ENCODE data around the gene CACNG1. TPM values are rescaled to one million over a fixed set of nuclear protein-coding genes. Genes with fewer than 3 reads are reported as not detected.
"Not testable (repeated sequence)": the region's sequence is repeated elsewhere in the genome, so short reads cannot be mapped to it uniquely, and the experiment has no call there.

Gene CACNG1
- total RNA-seq, 1 experiment from 2014 or later = not detected

DNA sequence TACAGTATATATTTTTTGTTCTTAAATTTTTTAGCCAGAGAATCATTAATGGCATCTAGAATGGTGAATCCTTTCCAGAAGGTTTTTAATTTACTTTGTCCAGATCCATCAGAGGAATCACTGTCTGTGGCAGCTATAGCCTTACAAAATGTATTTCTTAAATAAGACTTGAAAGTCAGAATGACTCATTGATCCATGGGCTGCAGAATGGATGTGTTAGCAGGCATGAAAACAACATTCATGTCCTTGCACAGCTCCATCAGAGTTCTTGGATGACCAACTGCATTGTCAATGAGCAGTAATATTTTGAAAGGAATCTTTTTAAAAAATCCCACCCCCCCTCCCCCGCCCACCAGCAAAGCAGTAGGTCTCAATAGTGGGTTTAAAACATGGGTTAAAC lies 51.4 kb downstream of the CACNG1 start:
- peaks cover 11% of the 10 kb centered on the region for H3K36me3 Mint-ChIP-seq (ENCODE audit: insufficient read depth, unreplicated experiment)
- no peak overlapping the region for H3K4me3 Mint-ChIP-seq (ENCODE audit: low read depth, unreplicated experiment)
- peaks cover 25% of the 10 kb centered on the region for H3K4me1 Mint-ChIP-seq (ENCODE audit: low read depth, unreplicated experiment)
- no peaks in the 10 kb centered on the region for H3K9me3 Mint-ChIP-seq (ENCODE audit: low read depth, unreplicated experiment)
- BruUV-seq (replicated peaks) = no TSS peak
- TF ChIP-seq, protein P1, sequence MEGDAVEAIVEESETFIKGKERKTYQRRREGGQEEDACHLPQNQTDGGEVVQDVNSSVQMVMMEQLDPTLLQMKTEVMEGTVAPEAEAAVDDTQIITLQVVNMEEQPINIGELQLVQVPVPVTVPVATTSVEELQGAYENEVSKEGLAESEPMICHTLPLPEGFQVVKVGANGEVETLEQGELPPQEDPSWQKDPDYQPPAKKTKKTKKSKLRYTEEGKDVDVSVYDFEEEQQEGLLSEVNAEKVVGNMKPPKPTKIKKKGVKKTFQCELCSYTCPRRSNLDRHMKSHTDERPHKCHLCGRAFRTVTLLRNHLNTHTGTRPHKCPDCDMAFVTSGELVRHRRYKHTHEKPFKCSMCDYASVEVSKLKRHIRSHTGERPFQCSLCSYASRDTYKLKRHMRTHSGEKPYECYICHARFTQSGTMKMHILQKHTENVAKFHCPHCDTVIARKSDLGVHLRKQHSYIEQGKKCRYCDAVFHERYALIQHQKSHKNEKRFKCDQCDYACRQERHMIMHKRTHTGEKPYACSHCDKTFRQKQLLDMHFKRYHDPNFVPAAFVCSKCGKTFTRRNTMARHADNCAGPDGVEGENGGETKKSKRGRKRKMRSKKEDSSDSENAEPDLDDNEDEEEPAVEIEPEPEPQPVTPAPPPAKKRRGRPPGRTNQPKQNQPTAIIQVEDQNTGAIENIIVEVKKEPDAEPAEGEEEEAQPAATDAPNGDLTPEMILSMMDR (IDR thresholded peaks at IDR 0.05; ENCODE audit: unreplicated experiment) = no peak
- intact Hi-C loops (cut with micrococcal nuclease; ENCODE audit: unreplicated experiment) = loop anchor here (2.0 kb wide), 1 partner anchor 59 kb away; no protein-coding TSS in a partner anchor
- H3K27ac Mint-ChIP-seq (ENCODE audit: unreplicated experiment) = no peak overlapping the region
- no peak for DNase-seq
- CTCF ChIA-PET = no interaction called here
- no peaks in the 10 kb centered on the region for H3K27me3 Mint-ChIP-seq (ENCODE audit: unreplicated experiment)

DNA sequence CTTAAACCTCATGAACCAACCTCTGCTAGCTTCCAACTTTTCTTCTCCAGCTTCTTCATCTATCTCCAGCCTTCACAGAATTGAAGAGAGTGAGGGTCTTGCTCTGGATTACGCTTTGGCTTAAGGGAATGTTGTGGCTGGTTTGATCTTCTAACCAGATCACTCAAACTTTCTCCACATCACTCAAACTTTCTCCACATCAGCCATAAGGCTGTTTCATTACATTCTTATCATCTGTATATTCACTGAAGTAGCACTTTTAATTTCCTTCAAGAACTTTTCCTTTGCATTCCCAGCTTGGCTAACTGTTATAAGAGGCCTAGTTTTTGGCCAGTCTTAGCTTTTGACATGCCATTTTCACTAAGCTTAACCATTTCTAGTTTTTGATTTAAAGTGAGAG lies 52.3 kb downstream of the CACNG1 start:
- CTCF ChIA-PET = no interaction called here
- no peak overlapping the region for H3K4me3 Mint-ChIP-seq (ENCODE audit: low read depth, unreplicated experiment)
- no TSS peak for BruUV-seq (replicated peaks)
- H3K4me1 Mint-ChIP-seq (ENCODE audit: low read depth, unreplicated experiment) = peaks cover 25% of the 10 kb centered on the region
- no peak for DNase-seq
- H3K27me3 Mint-ChIP-seq (ENCODE audit: unreplicated experiment) = no peaks in the 10 kb centered on the region
- intact Hi-C loops (cut with micrococcal nuclease; ENCODE audit: unreplicated experiment) = no loop called here
- H3K9me3 Mint-ChIP-seq (ENCODE audit: low read depth, unreplicated experiment) = no peaks in the 10 kb centered on the region
- TF ChIP-seq, protein P1 (IDR thresholded peaks at IDR 0.05; ENCODE audit: unreplicated experiment) = no peak
- no peak overlapping the region for H3K27ac Mint-ChIP-seq (ENCODE audit: unreplicated experiment)
- peaks cover 11% of the 10 kb centered on the region for H3K36me3 Mint-ChIP-seq (ENCODE audit: insufficient read depth, unreplicated experiment)

DNA sequence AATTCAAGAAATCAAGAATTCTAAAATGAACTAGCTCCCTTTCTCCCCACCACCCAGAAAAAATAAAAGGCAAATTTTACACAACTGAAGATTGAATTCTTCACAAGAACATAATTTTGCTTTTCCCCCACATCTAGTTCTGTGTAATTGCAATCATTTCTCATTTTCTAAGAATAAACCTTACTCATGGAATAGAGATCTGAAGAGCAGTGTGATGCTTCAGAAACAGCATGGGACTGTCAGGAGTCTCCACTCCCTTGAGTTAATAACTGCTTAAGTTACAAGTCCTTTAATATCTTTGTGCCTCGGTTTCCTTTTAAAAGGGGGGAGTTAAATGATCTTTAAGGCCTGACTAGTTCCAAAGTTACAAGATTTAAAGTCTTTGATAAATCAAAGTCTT lies 53.7 kb downstream of the CACNG1 start:
- no TSS peak for BruUV-seq (replicated peaks)
- no peaks in the 10 kb centered on the region for H3K27me3 Mint-ChIP-seq (ENCODE audit: unreplicated experiment)
- CTCF ChIA-PET = no interaction called here
- TF ChIP-seq, protein P1 (IDR thresholded peaks at IDR 0.05; ENCODE audit: unreplicated experiment) = no peak
- H3K27ac Mint-ChIP-seq (ENCODE audit: unreplicated experiment) = no peak overlapping the region
- peaks cover 25% of the 10 kb centered on the region for H3K4me1 Mint-ChIP-seq (ENCODE audit: low read depth, unreplicated experiment)
- DNase-seq = no peak
- H3K36me3 Mint-ChIP-seq (ENCODE audit: insufficient read depth, unreplicated experiment) = peaks cover 11% of the 10 kb centered on the region
- no peak overlapping the region for H3K4me3 Mint-ChIP-seq (ENCODE audit: low read depth, unreplicated experiment)
- intact Hi-C loops (cut with micrococcal nuclease; ENCODE audit: unreplicated experiment) = no loop called here
- no peaks in the 10 kb centered on the region for H3K9me3 Mint-ChIP-seq (ENCODE audit: low read depth, unreplicated experiment)

DNA sequence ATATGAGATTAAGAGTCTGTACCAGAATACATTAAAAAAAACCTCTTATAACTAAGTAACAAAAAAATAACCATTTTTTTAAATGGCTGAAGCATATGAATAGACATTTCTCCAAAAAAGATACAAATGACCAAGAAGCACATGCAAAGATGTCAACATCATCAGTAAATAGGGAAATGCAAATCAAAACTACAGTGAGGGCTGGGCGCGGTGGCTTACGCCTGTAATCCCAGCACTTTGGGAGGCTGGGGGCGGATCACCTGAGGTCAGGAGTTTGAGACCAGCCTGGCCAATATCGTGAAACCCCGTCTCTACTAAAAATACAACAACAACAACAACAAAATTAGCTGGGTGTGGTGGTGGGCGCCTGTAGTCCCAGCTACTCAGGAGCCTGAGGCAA lies 60.3 kb downstream of the CACNG1 start:
- peaks cover 13% of the 10 kb centered on the region for H3K36me3 Mint-ChIP-seq (ENCODE audit: insufficient read depth, unreplicated experiment)
- H3K27ac Mint-ChIP-seq (ENCODE audit: unreplicated experiment); H3K4me3 Mint-ChIP-seq (ENCODE audit: low read depth, unreplicated experiment); CTCF ChIA-PET; H3K27me3 Mint-ChIP-seq (ENCODE audit: unreplicated experiment); H3K4me1 Mint-ChIP-seq (ENCODE audit: low read depth, unreplicated experiment); H3K9me3 Mint-ChIP-seq (ENCODE audit: low read depth, unreplicated experiment); DNase-seq; intact Hi-C loops (cut with micrococcal nuclease; ENCODE audit: unreplicated experiment); BruUV-seq (replicated peaks): not testable (repeated sequence)

DNA sequence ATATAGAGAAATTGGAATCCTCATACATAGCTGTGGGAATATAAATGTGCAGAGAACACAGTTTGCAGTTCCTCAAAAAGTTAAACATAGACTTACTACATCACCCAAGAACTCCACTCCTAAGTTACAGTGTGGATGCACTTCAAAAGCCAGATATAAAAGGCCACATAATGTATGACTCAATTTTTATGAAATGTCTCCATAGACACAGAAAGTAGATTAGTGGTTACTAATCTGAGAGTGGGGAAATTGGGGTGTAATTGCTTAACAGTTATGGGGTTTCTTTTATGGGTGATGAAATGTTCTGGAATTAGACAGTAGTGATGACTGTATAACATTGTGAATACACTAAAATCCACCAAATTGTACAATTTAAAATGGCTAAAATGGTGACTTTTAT lies 60.9 kb downstream of the CACNG1 start:
- H3K4me1 Mint-ChIP-seq (ENCODE audit: low read depth, unreplicated experiment) = no peaks in the 10 kb centered on the region
- TF ChIP-seq, protein P1 (IDR thresholded peaks at IDR 0.05; ENCODE audit: unreplicated experiment) = no peak
- H3K27me3 Mint-ChIP-seq (ENCODE audit: unreplicated experiment) = no peaks in the 10 kb centered on the region
- no peak overlapping the region for H3K4me3 Mint-ChIP-seq (ENCODE audit: low read depth, unreplicated experiment)
- intact Hi-C loops (cut with micrococcal nuclease; ENCODE audit: unreplicated experiment) = no loop called here
- CTCF ChIA-PET = no interaction called here
- H3K36me3 Mint-ChIP-seq (ENCODE audit: insufficient read depth, unreplicated experiment) = peaks cover 13% of the 10 kb centered on the region
- DNase-seq = no peak
- BruUV-seq (replicated peaks) = no TSS peak
- no peak overlapping the region for H3K27ac Mint-ChIP-seq (ENCODE audit: unreplicated experiment)
- no peaks in the 10 kb centered on the region for H3K9me3 Mint-ChIP-seq (ENCODE audit: low read depth, unreplicated experiment)

Other genes starting within 250 kb of the CACNG1 start
- not detected in 2 replicates for gene CACNG5, start 209.4 kb upstream of the CACNG1 start, total RNA-seq (2022)
- gene CACNG4, start 79.8 kb upstream of the CACNG1 start, total RNA-seq (2022) = 3.4 and 3.8 TPM in 2 replicates
- gene HELZ, start 200.6 kb downstream of the CACNG1 start, total RNA-seq (2022) = 50.7 and 60.8 TPM in 2 replicates